HEK293 (cell line): ENCODE results near the gene ACTL8.

ENCODE experiments used
- CTCF ChIA-PET: fragments of 350-600 bp; formaldehyde crosslinking; extraction: SDS; loops from one replicate; lab custom pipeline; 2021; ENCODE audit warnings: antibody characterized with exemption; lab: Yijun Ruan, JAX
- POLR2A ChIA-PET: fragments of 300-600 bp; formaldehyde crosslinking; extraction: SDS; loops from one replicate; lab custom pipeline; 2020; ENCODE audit warnings: antibody characterized with exemption, inconsistent platforms; lab: Yijun Ruan, JAX
- H3K27ac ChIP-seq: fragments of 200-500 bp; sonication (Bioruptor generic); 2 replicates; pipeline ENCODE4 v1.5.1; 2014; ENCODE audit warnings: low read depth, low read length, control low read depth, inconsistent platforms; ENCODE audit errors: extremely low read depth
- H3K36me3 ChIP-seq, 2 experiments: fragments of 200-500 bp in 1 of 2; sonication (Bioruptor generic) in 1 of 2; 1 replicate in 1 of 2; 2 replicates in 1 of 2; pipeline ENCODE4 v1.5.1; 2014 to 2017; ENCODE audit warnings: inconsistent platforms in 2 of 2, low read length in 2 of 2; ENCODE audit not compliant: control insufficient read depth in 2 of 2, insufficient read depth in 1 of 2
- H3K4me1 ChIP-seq: fragments of 200-500 bp; sonication (Bioruptor generic); 2 replicates; pipeline ENCODE4 v1.5.1; 2014; ENCODE audit warnings: mild to moderate bottlenecking, low read length, inconsistent platforms; ENCODE audit not compliant: control insufficient read depth, insufficient read depth
- H3K4me3 ChIP-seq: 2 replicates; pipeline ENCODE4 v1.5.1; 2011; ENCODE audit warnings: low read depth, mild to moderate bottlenecking, control low read depth, low read length, moderate library complexity
- H3K9me3 ChIP-seq: fragments of 200-500 bp; sonication (Bioruptor generic); 2 replicates; pipeline ENCODE4 v1.5.1; 2014; ENCODE audit warnings: low read depth, low read length, inconsistent platforms; ENCODE audit not compliant: control insufficient read depth, insufficient read depth
- BCL11B ChIP-seq: fragments of 450-650 bp; formaldehyde crosslinking; IDR thresholded peaks from 2 replicates; pipeline ENCODE4 v1.5.1; 2016; ENCODE audit warnings: low read depth, missing biosample characterization, missing genetic modification characterization
- GLIS1 ChIP-seq: fragments of 450-650 bp; formaldehyde crosslinking; IDR thresholded peaks from 2 replicates; pipeline ENCODE4 v1.5.1; 2016; ENCODE audit warnings: missing biosample characterization, missing genetic modification characterization
- YY2 ChIP-seq: fragments of 450-650 bp; formaldehyde crosslinking; IDR thresholded peaks from 2 replicates; pipeline ENCODE4 v1.5.1; 2016; ENCODE audit warnings: missing biosample characterization, missing genetic modification characterization
- ZBTB21 ChIP-seq: fragments of 450-650 bp; formaldehyde crosslinking; IDR thresholded peaks from 2 replicates; pipeline ENCODE4 v1.5.1; 2017; ENCODE audit warnings: missing biosample characterization, missing genetic modification characterization
- ZNF114 ChIP-seq: fragments of 450-650 bp; formaldehyde crosslinking; IDR thresholded peaks from 2 replicates; pipeline ENCODE4 v1.5.0; 2017; ENCODE audit warnings: missing biosample characterization, missing genetic modification characterization
- ZNF174 ChIP-seq: fragments of 450-650 bp; formaldehyde crosslinking; IDR thresholded peaks from 2 replicates; pipeline ENCODE4 v1.5.0; 2017; ENCODE audit warnings: missing biosample characterization, mild to moderate bottlenecking, missing genetic modification characterization
- ZNF214 ChIP-seq: fragments of 450-650 bp; formaldehyde crosslinking; IDR thresholded peaks from 2 replicates; pipeline ENCODE4 v1.5.1; 2017; ENCODE audit warnings: missing biosample characterization, mild to moderate bottlenecking, missing genetic modification characterization, borderline replicate concordance
- ZNF335 ChIP-seq: fragments of 450-650 bp; formaldehyde crosslinking; conservative IDR thresholded peaks from 2 replicates; pipeline ENCODE4 v1.5.1; 2016; ENCODE audit warnings: missing biosample characterization, missing genetic modification characterization
- ZNF350 ChIP-seq: fragments of 450-650 bp; formaldehyde crosslinking; IDR thresholded peaks from 2 replicates; pipeline ENCODE4 v1.5.0; 2017; ENCODE audit warnings: missing biosample characterization, mild to moderate bottlenecking, missing genetic modification characterization
- ZNF426 ChIP-seq: fragments of 450-650 bp; formaldehyde crosslinking; IDR thresholded peaks from 2 replicates; pipeline ENCODE4 v1.5.1; 2017; ENCODE audit warnings: missing biosample characterization, missing genetic modification characterization, mild to moderate bottlenecking, inconsistent platforms, moderate library complexity
- ZNF544 ChIP-seq: fragments of 450-650 bp; formaldehyde crosslinking; IDR thresholded peaks from 2 replicates; pipeline ENCODE4 v1.5.0; 2017; ENCODE audit warnings: missing biosample characterization, missing genetic modification characterization
- ZNF555 ChIP-seq: fragments of 450-650 bp; formaldehyde crosslinking; conservative IDR thresholded peaks from 2 replicates; pipeline ENCODE4 v1.5.1; 2017; ENCODE audit warnings: missing biosample characterization, mild to moderate bottlenecking, missing genetic modification characterization, inconsistent platforms
- ZNF645 ChIP-seq: fragments of 450-650 bp; formaldehyde crosslinking; IDR thresholded peaks from 2 replicates; pipeline ENCODE4; 2016; ENCODE audit warnings: missing biosample characterization, missing genetic modification characterization
- ZNF654 ChIP-seq: fragments of 450-650 bp; formaldehyde crosslinking; IDR thresholded peaks from 2 replicates; pipeline ENCODE4 v1.5.1; 2016; ENCODE audit warnings: low read depth, missing biosample characterization, missing genetic modification characterization
- ZNF791 ChIP-seq: fragments of 450-650 bp; formaldehyde crosslinking; IDR thresholded peaks from 2 replicates; pipeline ENCODE4 v1.5.1; 2016; ENCODE audit warnings: missing biosample characterization, missing genetic modification characterization
- TF ChIP-seq, protein P1 (sequence below): fragments of 450-650 bp; formaldehyde crosslinking; IDR thresholded peaks from 2 replicates; pipeline ENCODE4 v1.5.1; 2016; ENCODE audit warnings: missing biosample characterization, missing genetic modification characterization, borderline replicate concordance
- TF ChIP-seq, protein P2 (sequence below): fragments of 450-650 bp; formaldehyde crosslinking; IDR thresholded peaks from 2 replicates; pipeline ENCODE4 v1.5.1; 2016; ENCODE audit warnings: missing biosample characterization, missing genetic modification characterization

ACTL8 gene

DNA sequence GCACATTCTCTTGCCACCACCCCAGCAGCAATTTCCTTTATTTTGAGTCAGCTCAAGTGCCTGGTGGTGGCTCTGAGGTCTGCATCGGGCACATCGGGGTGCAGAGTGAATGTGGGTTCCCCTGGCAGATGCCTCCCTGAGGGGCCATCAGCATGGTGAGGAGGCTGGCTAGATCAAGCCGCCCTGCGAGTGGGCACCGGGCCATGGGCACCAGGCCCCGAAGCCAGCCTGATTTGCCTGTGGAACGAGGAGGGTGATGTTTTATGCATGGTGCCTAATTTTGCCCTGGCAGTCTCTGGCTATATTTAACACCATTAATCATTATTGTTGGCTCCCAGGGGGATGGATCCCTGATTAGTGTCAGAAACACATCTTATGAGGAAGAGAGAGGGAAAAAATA is 36.3 kb downstream of the ACTL8 start (continued):
- no peak for TF ChIP-seq ZNF426 (tag by site-specific recombination)
- TF ChIP-seq ZNF791 (tag by site-specific recombination) = no peak
- no peak for TF ChIP-seq YY2 (tag by site-specific recombination)

- Histone ChIP-seq H3K36me3 (no peaks in the 10 kb centered on the region), H3K4me1 (no peaks in the 10 kb centered on the region), H3K27ac (no peak overlapping the region), H3K4me3 (no peak overlapping the region), H3K9me3 (no peaks in the 10 kb centered on the region)
- CTCF ChIA-PET = no interaction called here
- TF ChIP-seq ZNF544 (no peak), ZBTB21 (tag by site-specific recombination) (no peak), BCL11B (no peak), ZNF645 (no peak), GLIS1 (tag by site-specific recombination) (no peak), ZNF350 (tag by site-specific recombination) (no peak), ZNF335 (tag by site-specific recombination) (no peak), ZNF654 (no peak), ZNF555 (no peak), ZNF114 (tag by site-specific recombination) (no peak), ZNF214 (tag by site-specific recombination) (no peak), ZNF174 (tag by site-specific recombination) (no peak)
- TF ChIP-seq, protein P1, sequence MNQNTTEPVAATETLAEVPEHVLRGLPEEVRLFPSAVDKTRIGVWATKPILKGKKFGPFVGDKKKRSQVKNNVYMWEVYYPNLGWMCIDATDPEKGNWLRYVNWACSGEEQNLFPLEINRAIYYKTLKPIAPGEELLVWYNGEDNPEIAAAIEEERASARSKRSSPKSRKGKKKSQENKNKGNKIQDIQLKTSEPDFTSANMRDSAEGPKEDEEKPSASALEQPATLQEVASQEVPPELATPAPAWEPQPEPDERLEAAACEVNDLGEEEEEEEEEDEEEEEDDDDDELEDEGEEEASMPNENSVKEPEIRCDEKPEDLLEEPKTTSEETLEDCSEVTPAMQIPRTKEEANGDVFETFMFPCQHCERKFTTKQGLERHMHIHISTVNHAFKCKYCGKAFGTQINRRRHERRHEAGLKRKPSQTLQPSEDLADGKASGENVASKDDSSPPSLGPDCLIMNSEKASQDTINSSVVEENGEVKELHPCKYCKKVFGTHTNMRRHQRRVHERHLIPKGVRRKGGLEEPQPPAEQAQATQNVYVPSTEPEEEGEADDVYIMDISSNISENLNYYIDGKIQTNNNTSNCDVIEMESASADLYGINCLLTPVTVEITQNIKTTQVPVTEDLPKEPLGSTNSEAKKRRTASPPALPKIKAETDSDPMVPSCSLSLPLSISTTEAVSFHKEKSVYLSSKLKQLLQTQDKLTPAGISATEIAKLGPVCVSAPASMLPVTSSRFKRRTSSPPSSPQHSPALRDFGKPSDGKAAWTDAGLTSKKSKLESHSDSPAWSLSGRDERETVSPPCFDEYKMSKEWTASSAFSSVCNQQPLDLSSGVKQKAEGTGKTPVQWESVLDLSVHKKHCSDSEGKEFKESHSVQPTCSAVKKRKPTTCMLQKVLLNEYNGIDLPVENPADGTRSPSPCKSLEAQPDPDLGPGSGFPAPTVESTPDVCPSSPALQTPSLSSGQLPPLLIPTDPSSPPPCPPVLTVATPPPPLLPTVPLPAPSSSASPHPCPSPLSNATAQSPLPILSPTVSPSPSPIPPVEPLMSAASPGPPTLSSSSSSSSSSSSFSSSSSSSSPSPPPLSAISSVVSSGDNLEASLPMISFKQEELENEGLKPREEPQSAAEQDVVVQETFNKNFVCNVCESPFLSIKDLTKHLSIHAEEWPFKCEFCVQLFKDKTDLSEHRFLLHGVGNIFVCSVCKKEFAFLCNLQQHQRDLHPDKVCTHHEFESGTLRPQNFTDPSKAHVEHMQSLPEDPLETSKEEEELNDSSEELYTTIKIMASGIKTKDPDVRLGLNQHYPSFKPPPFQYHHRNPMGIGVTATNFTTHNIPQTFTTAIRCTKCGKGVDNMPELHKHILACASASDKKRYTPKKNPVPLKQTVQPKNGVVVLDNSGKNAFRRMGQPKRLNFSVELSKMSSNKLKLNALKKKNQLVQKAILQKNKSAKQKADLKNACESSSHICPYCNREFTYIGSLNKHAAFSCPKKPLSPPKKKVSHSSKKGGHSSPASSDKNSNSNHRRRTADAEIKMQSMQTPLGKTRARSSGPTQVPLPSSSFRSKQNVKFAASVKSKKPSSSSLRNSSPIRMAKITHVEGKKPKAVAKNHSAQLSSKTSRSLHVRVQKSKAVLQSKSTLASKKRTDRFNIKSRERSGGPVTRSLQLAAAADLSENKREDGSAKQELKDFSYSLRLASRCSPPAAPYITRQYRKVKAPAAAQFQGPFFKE = no peak
- TF ChIP-seq, protein P2, sequence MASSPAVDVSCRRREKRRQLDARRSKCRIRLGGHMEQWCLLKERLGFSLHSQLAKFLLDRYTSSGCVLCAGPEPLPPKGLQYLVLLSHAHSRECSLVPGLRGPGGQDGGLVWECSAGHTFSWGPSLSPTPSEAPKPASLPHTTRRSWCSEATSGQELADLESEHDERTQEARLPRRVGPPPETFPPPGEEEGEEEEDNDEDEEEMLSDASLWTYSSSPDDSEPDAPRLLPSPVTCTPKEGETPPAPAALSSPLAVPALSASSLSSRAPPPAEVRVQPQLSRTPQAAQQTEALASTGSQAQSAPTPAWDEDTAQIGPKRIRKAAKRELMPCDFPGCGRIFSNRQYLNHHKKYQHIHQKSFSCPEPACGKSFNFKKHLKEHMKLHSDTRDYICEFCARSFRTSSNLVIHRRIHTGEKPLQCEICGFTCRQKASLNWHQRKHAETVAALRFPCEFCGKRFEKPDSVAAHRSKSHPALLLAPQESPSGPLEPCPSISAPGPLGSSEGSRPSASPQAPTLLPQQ = no peak
- POLR2A ChIA-PET = no interaction called here
Measured at GRCh38 chr1:17792421-17792820, 37.3 kb downstream of the ACTL8 start.
